ENCODE results near the gene APOM. TPM values are rescaled to one million over a fixed set of nuclear protein-coding genes. Genes with fewer than 3 reads are reported as not detected.

The APOM gene
- total RNA-seq, result 7.6 TPM in 1 of 2 replicates, not detected in the other

DNA sequence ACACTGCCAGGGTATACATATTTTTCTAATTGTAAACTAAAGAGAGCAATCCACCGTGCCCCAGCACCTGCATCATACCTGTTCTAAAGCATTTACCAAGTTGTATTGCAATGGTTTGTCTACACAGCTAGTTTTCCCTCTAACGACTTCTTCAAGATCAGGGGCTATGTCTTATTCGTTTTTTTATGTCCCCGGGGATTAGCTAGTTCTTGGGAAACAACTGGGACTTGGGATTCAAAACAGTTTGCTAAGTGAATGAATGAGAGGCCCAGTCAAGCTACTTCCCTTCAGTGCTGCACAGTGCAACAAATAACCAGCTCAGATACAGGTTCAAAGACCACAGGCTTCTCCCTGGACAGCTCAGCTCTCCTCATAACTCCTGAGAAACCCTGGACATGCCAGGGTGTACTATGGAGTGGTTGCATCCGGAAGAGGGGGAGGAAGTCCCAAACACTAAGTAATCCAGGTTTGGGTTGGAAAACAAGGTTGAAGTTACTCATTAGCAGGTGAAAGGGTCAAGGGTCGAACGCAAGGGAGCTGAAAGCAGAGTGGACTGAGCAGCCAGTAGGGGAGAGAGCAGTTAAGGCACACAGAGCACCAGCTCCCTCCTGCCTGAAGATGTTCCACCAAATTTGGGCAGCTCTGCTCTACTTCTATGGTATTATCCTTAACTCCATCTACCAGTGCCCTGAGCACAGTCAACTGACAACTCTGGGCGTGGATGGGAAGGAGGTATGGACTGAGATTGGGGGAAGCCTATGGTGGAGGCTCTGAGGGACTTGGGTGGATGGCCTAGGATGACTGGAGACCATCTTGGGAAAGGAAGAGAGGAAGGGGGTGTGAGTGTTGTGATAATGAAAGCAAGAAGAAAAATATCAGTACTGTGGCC lies at the start of gene APOM:
TSS of gene APOM (plus strand) at position 546 of the 889 bp plus-strand sequence. CDS start at position 619, 73 bp downstream.

DNA sequence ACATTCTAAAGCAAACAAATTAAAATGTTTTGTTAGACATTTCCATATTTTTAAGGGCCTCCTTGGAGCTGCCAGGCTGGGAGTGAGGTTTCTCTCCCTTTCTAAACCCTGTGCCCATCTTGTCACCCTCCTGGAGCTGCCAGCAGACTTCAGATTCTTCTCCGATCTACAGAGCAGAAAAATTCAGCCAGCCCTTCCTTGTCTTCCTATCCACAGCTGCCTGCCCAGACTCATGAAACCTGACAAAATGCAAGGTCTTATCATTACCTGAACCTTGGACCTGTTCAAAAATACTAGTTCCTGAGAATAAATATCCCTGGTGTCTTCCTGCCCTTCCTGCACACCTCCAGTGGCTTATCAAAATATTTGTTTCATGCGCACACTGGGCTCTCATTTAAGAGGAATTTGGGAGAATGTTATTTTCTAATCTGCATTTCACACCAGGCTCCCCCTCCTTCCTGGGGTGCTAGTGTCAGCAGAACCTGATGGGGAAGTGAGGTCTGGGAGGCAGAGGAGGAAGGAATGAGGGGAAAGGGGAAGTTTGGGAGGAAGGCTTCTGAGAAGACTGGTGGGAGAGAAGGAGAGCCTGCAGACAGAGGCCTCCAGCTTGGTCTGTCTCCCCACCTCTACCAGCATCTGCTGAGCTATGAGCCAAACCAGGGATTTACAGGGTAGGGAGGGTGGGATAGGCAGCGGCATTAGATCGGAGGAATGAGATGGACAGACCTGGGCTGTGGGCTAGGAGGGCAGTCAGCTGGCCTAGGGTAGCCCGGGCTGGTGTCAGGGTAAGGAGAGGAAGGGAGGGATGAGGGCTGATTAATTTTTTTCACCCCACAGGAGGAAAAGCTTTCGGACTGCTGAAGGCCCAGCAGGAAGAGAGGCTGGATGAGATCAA lies 40.8 kb upstream of the APOM start, which contains the start of gene AIF1:
TSS of gene AIF1 (plus strand) at position 551 of the 895 bp plus-strand sequence. CDS start at position 647, 96 bp downstream.

DNA sequence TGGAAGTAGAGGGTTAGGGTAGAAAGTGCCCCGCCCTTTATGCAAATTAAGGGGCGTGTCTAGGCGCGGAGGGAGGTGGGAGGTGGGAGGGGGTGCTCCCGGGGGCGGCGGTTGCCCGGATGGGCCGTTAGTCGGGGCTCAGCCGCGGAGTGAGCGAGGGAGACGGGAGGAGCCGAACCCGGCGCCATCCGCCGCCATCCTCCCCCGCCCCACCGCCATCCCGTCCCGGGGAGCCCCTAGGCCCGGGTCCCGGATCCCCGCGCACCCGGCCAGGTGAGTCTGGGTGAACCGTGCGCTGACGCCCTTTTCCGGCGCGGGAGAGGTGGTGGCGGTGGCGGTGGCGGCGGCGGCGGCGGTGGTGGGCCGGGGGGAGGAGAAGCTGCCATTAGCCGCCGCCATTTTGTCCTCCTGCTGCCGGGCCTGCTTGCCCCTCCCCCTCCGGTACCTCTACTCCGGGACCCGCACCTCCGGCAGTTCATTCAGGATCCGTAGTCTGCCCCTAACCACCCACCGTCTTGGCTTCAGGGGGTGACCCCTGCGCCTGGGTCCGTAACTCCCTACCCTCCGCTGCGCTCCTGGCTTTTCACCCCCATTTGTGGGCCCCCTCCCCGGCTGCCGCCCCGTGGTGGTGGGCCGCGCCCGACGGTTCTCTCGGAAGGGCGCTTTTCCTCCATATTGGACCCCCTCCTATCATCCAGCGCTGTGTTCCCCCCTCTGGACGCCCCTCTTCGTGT lies 34.9 kb upstream of the APOM start, which contains the start of gene PRRC2A:
TSS of gene PRRC2A (plus strand) at position 130 of the 734 bp plus-strand sequence. CDS start 2,075 bp downstream, outside the sequence.

DNA sequence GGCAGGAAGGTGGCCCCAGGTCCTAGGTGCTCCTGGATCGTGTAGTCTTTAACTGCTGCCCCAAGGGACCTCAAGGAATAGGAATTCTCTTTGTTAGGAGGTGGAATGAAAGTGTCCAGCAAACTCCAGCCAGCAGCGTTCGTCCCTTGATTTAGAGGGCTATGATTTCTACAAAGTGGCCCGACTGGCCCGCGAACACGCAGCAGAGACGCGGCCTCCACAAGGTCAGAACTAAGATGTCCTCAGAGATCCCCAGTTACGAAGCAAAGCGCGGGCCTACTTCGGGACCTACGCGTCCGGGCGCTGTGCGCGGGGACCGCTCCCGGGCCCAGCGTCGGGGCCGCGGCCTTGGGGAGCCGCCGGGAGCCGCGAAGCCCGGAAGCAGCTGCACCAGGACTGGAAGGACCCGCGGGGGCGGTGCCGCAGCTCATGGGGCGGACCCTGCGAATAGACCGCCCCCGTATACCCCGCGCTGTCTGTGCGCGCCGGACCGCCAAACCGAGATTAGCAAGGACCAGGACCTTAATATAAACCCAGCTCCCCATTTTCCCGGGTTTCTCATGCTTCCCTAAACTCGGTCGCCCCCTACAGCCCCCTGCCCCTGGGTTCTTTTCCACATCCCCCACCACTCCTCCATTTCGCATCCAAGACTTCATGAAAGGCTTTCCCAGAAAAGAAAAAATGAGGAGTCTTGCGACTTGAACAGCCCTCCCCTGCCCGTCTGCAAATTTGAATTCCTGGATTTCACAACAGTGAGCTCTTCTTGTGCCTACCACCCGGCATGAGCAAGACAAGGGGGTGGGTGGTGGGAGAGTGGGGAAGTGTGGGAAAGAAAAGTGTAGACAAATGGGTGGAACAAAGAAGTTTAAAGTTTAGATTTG lies 4.9 kb downstream of the APOM start, which contains the start of gene C6orf47:
TSS of gene C6orf47 (minus strand) at position 398 of the 881 bp plus-strand sequence. CDS start 831 bp downstream, outside the sequence.

DNA sequence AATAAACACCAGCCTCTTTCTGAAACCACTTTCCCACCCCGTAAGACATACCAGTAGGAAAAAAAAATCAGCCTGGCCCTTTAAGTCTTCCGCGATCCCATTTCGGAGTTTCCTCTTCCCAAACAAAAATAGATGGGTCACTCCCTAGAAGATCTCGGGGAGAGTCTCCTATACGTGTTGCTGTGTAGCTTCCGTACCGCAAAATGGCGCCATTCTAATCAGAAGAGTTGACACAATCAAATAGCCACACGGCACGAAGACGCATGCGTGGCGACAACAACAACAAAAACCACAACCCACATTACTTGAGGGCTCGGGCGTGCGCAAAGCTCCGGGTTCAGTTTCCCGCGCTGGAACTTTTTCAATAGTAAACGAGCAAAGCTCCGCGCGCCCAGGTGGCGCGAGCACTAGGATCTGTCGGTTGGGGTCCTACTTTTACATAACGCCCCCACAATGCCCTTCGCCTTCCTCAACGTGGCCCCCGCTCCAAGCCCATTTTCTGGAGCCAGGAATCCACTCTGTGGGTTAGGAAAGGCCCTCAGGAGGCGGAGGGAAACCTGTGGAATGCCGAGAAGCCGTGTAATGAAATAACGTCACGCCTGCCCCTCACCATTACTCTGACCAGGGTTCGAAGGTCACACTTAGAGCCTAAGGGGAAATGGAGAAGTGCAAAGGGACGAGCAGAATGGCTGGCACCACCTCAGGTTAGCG lies 9.3 kb downstream of the APOM start, which contains the start of gene GPANK1:
TSS of gene GPANK1 (minus strand) at position 208 of the 711 bp plus-strand sequence. CDS start 519 bp downstream, outside the sequence.

DNA sequence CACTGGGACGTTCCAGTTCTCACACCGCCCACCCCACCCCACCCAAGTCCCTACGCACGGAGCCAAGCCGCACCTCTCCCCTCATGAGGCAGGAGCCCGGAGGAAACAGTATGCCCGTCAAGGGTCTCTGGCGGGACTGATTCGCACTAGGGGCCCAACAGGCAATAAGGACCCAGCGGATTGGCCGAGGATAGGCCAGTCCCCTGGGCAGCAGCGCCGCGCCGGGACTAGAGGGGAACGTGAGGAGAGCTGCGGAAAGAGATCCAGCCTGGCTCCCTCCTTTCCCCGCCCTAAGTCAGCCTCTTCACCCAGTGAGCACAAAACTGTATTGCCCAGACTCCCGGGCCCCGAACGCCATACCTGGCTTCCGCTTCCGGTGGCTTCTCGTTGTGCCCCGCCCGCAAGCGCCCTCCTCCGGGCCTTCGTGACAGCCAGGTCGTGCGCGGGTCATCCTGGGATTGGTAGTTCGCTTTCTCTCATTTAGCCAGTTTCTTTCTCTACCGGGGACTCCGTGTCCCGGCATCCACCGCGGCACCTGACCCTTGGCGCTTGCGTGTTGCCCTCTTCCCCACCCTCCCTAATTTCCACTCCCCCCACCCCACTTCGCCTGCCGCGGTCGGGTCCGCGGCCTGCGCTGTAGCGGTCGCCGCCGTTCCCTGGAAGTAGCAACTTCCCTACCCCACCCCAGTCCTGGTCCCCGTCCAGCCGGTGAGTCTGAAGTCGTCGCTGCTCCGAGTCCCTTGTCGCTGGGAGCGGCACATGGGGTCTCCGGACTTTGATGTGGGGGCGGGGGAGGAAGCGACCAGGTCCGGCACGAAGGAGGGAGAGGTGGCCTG lies 10.0 kb downstream of the APOM start, which contains the start of gene CSNK2B:
TSS of gene CSNK2B (plus strand) at position 580 of the 836 bp plus-strand sequence. CDS start 752 bp downstream, outside the sequence.

DNA sequence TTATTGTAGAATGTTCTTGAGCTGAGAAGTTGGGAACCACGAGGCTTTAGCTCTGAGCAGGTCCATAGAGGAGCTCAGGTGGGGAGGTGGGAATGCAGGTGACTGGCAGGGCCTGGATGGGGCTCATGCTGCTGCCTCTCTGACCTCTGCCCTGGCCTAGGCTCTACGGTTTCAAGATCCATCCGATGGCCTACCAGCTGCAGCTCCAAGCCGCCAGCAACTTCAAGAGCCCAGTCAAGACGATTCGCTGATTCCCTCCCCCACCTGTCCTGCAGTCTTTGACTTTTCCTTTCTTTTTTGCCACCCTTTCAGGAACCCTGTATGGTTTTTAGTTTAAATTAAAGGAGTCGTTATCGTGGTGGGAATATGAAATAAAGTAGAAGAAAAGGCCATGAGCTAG lies 14.0 kb downstream of the APOM start, which contains the start of gene LY6G5B:
TSS of gene LY6G5B (plus strand) at position 301 of the 400 bp plus-strand sequence. CDS start 975 bp downstream, outside the sequence.

DNA sequence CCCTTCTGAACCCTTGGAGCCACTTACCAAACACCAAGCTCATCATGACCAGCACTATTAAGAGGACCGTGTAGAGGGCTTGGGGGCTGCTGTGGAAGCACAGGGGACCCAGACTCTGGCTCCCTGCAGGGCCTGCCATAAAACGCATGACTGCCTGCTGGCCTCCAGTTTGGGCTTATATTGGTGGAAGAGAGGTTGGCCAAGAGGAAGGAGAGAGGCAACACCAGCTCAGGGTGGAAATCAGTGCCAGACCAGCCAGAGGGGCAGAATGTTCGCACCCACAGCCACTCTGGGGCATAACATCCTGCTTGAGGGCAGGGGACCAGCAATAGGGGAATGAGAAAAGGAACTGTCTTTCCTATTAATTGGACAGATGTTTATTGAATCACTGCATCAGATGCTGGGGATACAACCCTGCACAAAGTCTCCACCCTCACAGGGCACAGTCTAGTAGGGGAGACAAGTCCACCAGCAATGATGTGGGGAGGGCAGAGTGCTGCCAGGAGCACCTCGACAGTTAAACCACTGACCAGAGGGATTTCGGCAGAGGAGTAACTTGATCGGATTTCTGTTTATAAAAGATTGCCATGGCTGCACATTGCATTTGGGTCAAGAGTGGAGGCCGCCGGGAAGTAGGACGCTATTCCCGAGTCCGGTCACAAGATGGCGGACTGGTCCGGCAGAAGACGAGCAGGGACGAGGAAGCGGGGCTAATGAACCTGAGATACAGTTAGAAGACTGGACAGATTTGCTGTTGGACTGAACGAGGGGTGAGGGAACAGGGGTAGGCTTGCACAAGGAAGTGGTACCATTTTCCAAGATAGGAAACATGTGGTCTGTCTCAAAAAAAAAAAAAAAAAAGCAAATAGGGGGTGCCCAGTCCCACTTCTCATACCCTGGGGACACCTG lies 24.8 kb downstream of the APOM start, which contains the start of gene LY6G5C:
TSS of gene LY6G5C (minus strand) at position 842 of the 909 bp plus-strand sequence. CDS start at position 148, 694 bp downstream.

DNA sequence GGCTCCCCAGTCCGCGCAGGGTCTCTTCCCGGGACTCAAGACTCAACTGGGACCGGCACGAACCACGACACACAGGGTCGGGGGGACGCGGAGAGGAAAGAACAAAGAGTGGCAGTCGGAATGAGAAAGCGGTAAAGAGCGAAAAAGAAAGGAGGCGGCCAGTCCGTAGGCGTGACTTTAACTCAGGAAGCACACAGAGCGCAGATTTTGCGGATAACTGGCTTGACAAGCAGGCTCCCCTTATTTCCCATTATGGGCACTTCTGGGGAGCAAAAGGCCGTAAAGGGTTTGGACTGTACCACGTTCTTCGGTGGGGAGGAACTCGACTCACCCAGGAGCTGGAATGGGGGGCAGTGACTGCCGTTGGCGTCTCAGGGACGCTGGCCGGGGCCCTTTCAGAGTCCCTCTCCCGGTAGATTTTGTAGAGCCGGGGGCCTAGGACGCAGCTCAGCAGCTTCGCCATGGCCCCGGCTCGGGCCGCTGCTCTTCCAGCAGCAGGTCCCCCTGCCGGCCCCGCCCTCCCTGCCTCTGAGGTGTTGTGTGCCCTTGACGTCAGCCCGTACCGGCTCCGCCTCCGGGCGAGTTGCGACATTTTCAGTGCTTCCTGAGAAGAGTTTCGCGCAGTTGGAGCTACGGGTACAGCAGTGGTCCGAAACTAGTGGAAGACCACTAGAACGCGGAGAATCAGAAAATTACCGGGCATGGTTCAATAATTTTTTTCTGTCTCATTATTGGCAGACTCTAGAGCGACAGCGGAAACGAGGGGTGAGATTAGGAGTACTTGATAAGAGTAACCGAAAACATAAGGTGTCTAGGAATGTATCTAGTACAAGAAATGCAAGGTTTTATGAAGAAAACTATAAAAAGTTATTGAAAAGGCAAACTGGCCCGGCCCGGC lies 47.4 kb downstream of the APOM start, which contains the start of gene ABHD16A:
TSS of gene ABHD16A (minus strand) at position 506 of the 898 bp plus-strand sequence. CDS start at position 463, 43 bp downstream.

DNA sequence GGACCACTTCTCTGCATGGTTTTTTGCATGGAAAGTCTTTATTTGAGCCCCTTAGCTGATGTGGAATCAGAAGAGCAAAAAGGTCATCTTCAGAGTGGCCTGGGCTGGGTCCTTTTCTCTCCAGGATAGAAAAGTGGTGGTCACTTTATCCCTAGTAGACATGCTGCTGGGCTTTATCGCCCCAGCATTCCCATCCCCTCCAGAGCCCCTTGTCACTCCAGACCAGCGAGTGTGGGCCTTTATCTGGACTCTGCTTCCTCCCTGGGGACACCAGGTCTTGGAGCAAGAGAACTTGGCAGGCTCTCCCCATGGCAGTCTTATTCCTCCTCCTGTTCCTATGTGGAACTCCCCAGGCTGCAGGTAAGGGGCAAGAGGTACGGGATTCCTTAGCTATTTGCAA lies 50.9 kb downstream of the APOM start, which contains the start of gene LY6G6F:
TSS of gene LY6G6F (plus strand) at position 268 of the 400 bp plus-strand sequence. CDS start at position 309, 41 bp downstream.

Other genes with a start within 250 kb of the APOM start
- 7.2 and 7.9 TPM in 2 replicates for gene MICB, start 157.7 kb upstream of the APOM start, total RNA-seq
- not detected in 2 replicates for gene MCCD1, start 126.9 kb upstream of the APOM start, total RNA-seq
- gene DDX39B, start 113.9 kb upstream of the APOM start, total RNA-seq, result 272 and 278 TPM in 2 replicates
- gene ATP6V1G2, start 109.3 kb upstream of the APOM start, total RNA-seq, result 1.3 TPM in 2 replicates
- gene NFKBIL1, start 108.3 kb upstream of the APOM start, total RNA-seq, result 16.5 and 24.9 TPM in 2 replicates
- not detected in 2 replicates for gene LTA, start 83.6 kb upstream of the APOM start, total RNA-seq
- gene TNF, start 80.3 kb upstream of the APOM start, total RNA-seq, result 0.16 and 0.54 TPM in 2 replicates
- gene LTB, start 73.5 kb upstream of the APOM start, total RNA-seq, result not detected in 2 replicates
- 1.8 TPM in 1 of 2 replicates, not detected in the other for gene LST1, start 69.6 kb upstream of the APOM start, total RNA-seq
- gene NCR3, start 62.9 kb upstream of the APOM start, total RNA-seq, result not detected in 2 replicates
- gene AIF1, start 40.7 kb upstream of the APOM start, total RNA-seq, result not detected in 2 replicates
- 59.4 and 74.7 TPM in 2 replicates for gene PRRC2A, start 35.2 kb upstream of the APOM start, total RNA-seq
- gene BAG6, start 3.2 kb upstream of the APOM start, total RNA-seq, result 200 and 228 TPM in 2 replicates
- 15.3 and 19.9 TPM in 2 replicates for gene C6orf47, start 4.9 kb downstream of the APOM start, total RNA-seq
- 23.2 and 28.5 TPM in 2 replicates for gene GPANK1, start 9.1 kb downstream of the APOM start, total RNA-seq
- 218 and 219 TPM in 2 replicates for gene CSNK2B, start 10.2 kb downstream of the APOM start, total RNA-seq
- 1.1 and 1.5 TPM in 2 replicates for gene LY6G5B, start 14.1 kb downstream of the APOM start, total RNA-seq
- not detected in 2 replicates for gene LY6G5C, start 25.2 kb downstream of the APOM start, total RNA-seq
- gene ABHD16A, start 47.4 kb downstream of the APOM start, total RNA-seq, result 28.3 and 28.8 TPM in 2 replicates
- gene LY6G6F, start 51.0 kb downstream of the APOM start, total RNA-seq, result not detected in 2 replicates
- gene LY6G6D, start 59.5 kb downstream of the APOM start, total RNA-seq, result not detected in 2 replicates
- not detected in 2 replicates for gene LY6G6C, start 65.9 kb downstream of the APOM start, total RNA-seq
- not detected in 2 replicates for gene MPIG6B, start 67.5 kb downstream of the APOM start, total RNA-seq
- 32.1 and 53.8 TPM in 2 replicates for gene DDAH2, start 73.4 kb downstream of the APOM start, total RNA-seq
- 478 and 525 TPM in 2 replicates for gene CLIC1, start 80.6 kb downstream of the APOM start, total RNA-seq
- 2.1 and 4.3 TPM in 2 replicates for gene MSH5, start 84.1 kb downstream of the APOM start, total RNA-seq
- 0.54 TPM in 1 of 2 replicates, not detected in the other for gene SAPCD1, start 106.8 kb downstream of the APOM start, total RNA-seq
- gene VWA7, start 121.4 kb downstream of the APOM start, total RNA-seq, result under 0.01 TPM in 1 of 2 replicates, not detected in the other
- 40.1 and 59.8 TPM in 2 replicates for gene VARS1, start 139.9 kb downstream of the APOM start, total RNA-seq
- gene LSM2, start 151.1 kb downstream of the APOM start, total RNA-seq, result 20.9 and 37.3 TPM in 2 replicates
- gene HSPA1L, start 159.4 kb downstream of the APOM start, total RNA-seq, result 0.49 TPM in 1 of 2 replicates, not detected in the other
- 59.8 and 77.6 TPM in 2 replicates for gene HSPA1A, start 159.6 kb downstream of the APOM start, total RNA-seq
- 61.4 and 72.9 TPM in 2 replicates for gene HSPA1B, start 171.8 kb downstream of the APOM start, total RNA-seq
- 37.5 and 55.9 TPM in 2 replicates for gene NEU1, start 206.9 kb downstream of the APOM start, total RNA-seq
- not detected in 2 replicates for gene SLC44A4, start 223.1 kb downstream of the APOM start, total RNA-seq
- gene EHMT2, start 241.8 kb downstream of the APOM start, total RNA-seq, result 26.0 and 35.0 TPM in 2 replicates
- 1.8 and 2.1 TPM in 2 replicates for gene ZBTB12, start 246.2 kb downstream of the APOM start, total RNA-seq

All from cardiac atrium fibroblast (primary cell).